ENCODE data around the gene DPY19L3.

DPY19L3 gene

GRCh38 chr19:32406161-32407003 is 812 bp downstream of the DPY19L3 start:
- H3K9me2 ChIP-seq (replicated peaks; ENCODE audit: insufficient read depth, low read length), result no peaks in the 10 kb centered on the region
- peak overlapping the region; percentile 62 for H2AFZ ChIP-seq (ENCODE audit: low read depth, low read length, severe bottlenecking)
- no peaks in the 10 kb centered on the region for H3F3A ChIP-seq (ENCODE audit: insufficient read depth)
- no peaks in the 10 kb centered on the region for H3K27me3 ChIP-seq (ENCODE audit: low read length)
- peak overlapping the region; percentile 99 for H3K9ac ChIP-seq (ENCODE audit: low read length)
- H4K20me1 ChIP-seq (ENCODE audit: low read depth, low read length), result no peaks in the 10 kb centered on the region
- peak overlapping the region; percentile 82 for H3K4me2 ChIP-seq (ENCODE audit: low read depth, low read length, poor library complexity, severe bottlenecking)
- H3K4me3 ChIP-seq (ENCODE audit: insufficient read depth, low read length, poor library complexity, severe bottlenecking), result peak overlapping the region; percentile 90
- no peak overlapping the region; the same call in 1 of the 2 replicates for H3K27ac ChIP-seq (ENCODE audit: low read depth, low read length)
- no peak for TF ChIP-seq EZH2phosphoT487 (conservative IDR thresholded peaks at IDR 0.05; ENCODE audit: low read length)
- TF ChIP-seq CTCF (IDR thresholded peaks at IDR 0.05; ENCODE audit: insufficient read depth, low read length, poor library complexity, severe bottlenecking), result no peak
- H3K79me2 ChIP-seq (ENCODE audit: insufficient read depth, low read length), result peaks cover 24% of the 10 kb centered on the region; the same call in 1 of the 2 replicates
- no peaks in the 10 kb centered on the region for H3K9me3 ChIP-seq (ENCODE audit: insufficient read depth, low read length)
- peaks cover 18% of the 10 kb centered on the region; the same call in 1 of the 2 replicates for H3K36me3 ChIP-seq (ENCODE audit: low read length)

GRCh38 chr19:32407004-32407992 is 1.7 kb downstream of the DPY19L3 start:
- H4K20me1 ChIP-seq (ENCODE audit: low read depth, low read length), result no peaks in the 10 kb centered on the region
- H2AFZ ChIP-seq (ENCODE audit: low read depth, low read length, severe bottlenecking), result no peak overlapping the region
- no peaks in the 10 kb centered on the region for H3K27me3 ChIP-seq (ENCODE audit: low read length)
- peak overlapping the region; percentile 82 for H3K4me2 ChIP-seq (ENCODE audit: low read depth, low read length, poor library complexity, severe bottlenecking)
- H3F3A ChIP-seq (ENCODE audit: insufficient read depth), result no peaks in the 10 kb centered on the region
- H3K9ac ChIP-seq (ENCODE audit: low read length), result peak overlapping the region; percentile 99; the same call in 1 of the 2 replicates
- H3K9me2 ChIP-seq (replicated peaks; ENCODE audit: insufficient read depth, low read length), result no peaks in the 10 kb centered on the region
- H3K36me3 ChIP-seq (ENCODE audit: low read length), result peaks cover 22% of the 10 kb centered on the region; the same call in 1 of the 2 replicates
- TF ChIP-seq CTCF (IDR thresholded peaks at IDR 0.05; ENCODE audit: insufficient read depth, low read length, poor library complexity, severe bottlenecking) (no peak), EZH2phosphoT487 (conservative IDR thresholded peaks at IDR 0.05; ENCODE audit: low read length) (no peak)
- peaks cover 24% of the 10 kb centered on the region; the same call in 1 of the 2 replicates for H3K79me2 ChIP-seq (ENCODE audit: insufficient read depth, low read length)
- H3K27ac ChIP-seq (ENCODE audit: low read depth, low read length), result no peak overlapping the region
- H3K9me3 ChIP-seq (ENCODE audit: insufficient read depth, low read length), result no peaks in the 10 kb centered on the region
- peak overlapping the region; percentile 90 for H3K4me3 ChIP-seq (ENCODE audit: insufficient read depth, low read length, poor library complexity, severe bottlenecking)

GRCh38 chr19:32415246-32415645 is 9.7 kb downstream of the DPY19L3 start:
- peaks cover 19% of the 10 kb centered on the region; the same call in 1 of the 2 replicates for H3K36me3 ChIP-seq (ENCODE audit: low read length)

More at GRCh38 chr19:32415246-32415645, 9.7 kb downstream of the DPY19L3 start:
- no peaks in the 10 kb centered on the region for H3K79me2 ChIP-seq (ENCODE audit: insufficient read depth, low read length)
- no peak overlapping the region for H3K4me2 ChIP-seq (ENCODE audit: low read depth, low read length, poor library complexity, severe bottlenecking)
- TF ChIP-seq EZH2phosphoT487 (conservative IDR thresholded peaks at IDR 0.05; ENCODE audit: low read length), result no peak
- TF ChIP-seq CTCF (IDR thresholded peaks at IDR 0.05; ENCODE audit: insufficient read depth, low read length, poor library complexity, severe bottlenecking), result no peak
- no peaks in the 10 kb centered on the region for H3K9me3 ChIP-seq (ENCODE audit: insufficient read depth, low read length)
- no peaks in the 10 kb centered on the region for H3K27me3 ChIP-seq (ENCODE audit: low read length)
- no peak overlapping the region for H3K27ac ChIP-seq (ENCODE audit: low read depth, low read length)
- H3K9ac ChIP-seq (ENCODE audit: low read length), result no peak overlapping the region
- no peaks in the 10 kb centered on the region for H3K9me2 ChIP-seq (replicated peaks; ENCODE audit: insufficient read depth, low read length)
- H3F3A ChIP-seq (ENCODE audit: insufficient read depth), result no peaks in the 10 kb centered on the region
- H4K20me1 ChIP-seq (ENCODE audit: low read depth, low read length), result peaks cover 4% of the 10 kb centered on the region; the same call in 1 of the 2 replicates
- H3K4me3 ChIP-seq (ENCODE audit: insufficient read depth, low read length, poor library complexity, severe bottlenecking), result no peak overlapping the region
- no peak overlapping the region for H2AFZ ChIP-seq (ENCODE audit: low read depth, low read length, severe bottlenecking)

Measured in SU-DHL-6 (cell line).